Rectal smooth muscle tissue (tissue), 1 donor: ENCODE results near the gene PACSIN2.

Experiments used
- H3K27ac ChIP-seq: one replicate; pipeline ENCODE4 v1.7.0; 2013; ENCODE audit warnings: low read depth, low read length, inconsistent platforms
- H3K27me3 ChIP-seq: one replicate; pipeline ENCODE4 v1.7.0; 2013; ENCODE audit warnings: low read length; ENCODE audit not compliant: control insufficient read depth, insufficient read depth
- H3K36me3 ChIP-seq: one replicate; pipeline ENCODE4 v1.7.0; 2013; ENCODE audit warnings: low read length; ENCODE audit not compliant: control insufficient read depth, insufficient read depth
- H3K4me1 ChIP-seq: one replicate; pipeline ENCODE4 v1.7.0; 2013; ENCODE audit warnings: low read length; ENCODE audit not compliant: control insufficient read depth, insufficient read depth
- H3K4me3 ChIP-seq: one replicate; pipeline ENCODE4 v1.7.0; 2013; ENCODE audit warnings: low read length
- H3K9ac ChIP-seq: one replicate; pipeline ENCODE4 v1.7.0; 2013; ENCODE audit warnings: low read length

The PACSIN2 gene

DNA sequence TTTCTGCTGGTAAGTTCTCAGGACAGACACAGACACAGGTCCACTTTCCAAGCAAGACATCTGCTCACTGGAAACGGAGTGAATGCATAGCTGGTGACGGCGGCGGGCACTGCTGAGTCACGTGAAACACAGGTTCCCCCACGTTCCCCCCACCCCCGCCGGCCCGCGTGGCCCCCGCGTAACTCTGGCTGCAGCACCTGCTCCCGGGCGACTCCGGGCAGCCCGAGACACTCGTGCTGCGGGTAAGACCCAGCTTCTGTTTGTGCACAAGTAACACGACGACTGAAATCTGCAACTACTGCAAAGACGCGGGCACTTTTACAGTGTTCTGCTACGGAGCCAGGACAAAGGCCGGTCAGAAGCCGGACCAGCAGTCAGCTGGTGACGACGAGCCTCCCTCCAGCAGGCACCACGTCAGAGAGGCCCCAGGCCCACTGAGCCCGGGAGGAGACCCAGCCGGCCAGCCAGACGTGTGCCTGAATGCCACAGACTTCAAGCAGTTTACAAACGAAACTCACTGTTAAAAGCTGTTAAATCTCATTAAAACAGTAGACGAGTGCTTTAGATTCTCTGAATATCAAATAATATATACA lies 145.0 kb downstream of the PACSIN2 start:
- Histone ChIP-seq H3K4me1 (peaks cover 3% of the 10 kb centered on the region), H3K9ac (no peak overlapping the region), H3K4me3 (no peak overlapping the region), H3K36me3 (peaks cover 17% of the 10 kb centered on the region), H3K27ac (no peak overlapping the region), H3K27me3 (no peaks in the 10 kb centered on the region)

- H3K9ac ChIP-seq: no peak overlapping the region
- peaks cover 15% of the 10 kb centered on the region for H3K36me3 ChIP-seq
- H3K4me3 ChIP-seq: no peak overlapping the region
These were observed 145.5 kb downstream of the PACSIN2 start for GRCh38 chr22:42869463-42869862.

GRCh38 chr22:42868751-42869251 lies 146.1 kb downstream of the PACSIN2 start:
- H3K9ac ChIP-seq: no peak overlapping the region
- H3K4me1 ChIP-seq: peaks cover 3% of the 10 kb centered on the region
- peak overlapping the region; percentile 33 for H3K27ac ChIP-seq
- no peak overlapping the region for H3K4me3 ChIP-seq
- H3K36me3 ChIP-seq: peaks cover 12% of the 10 kb centered on the region
- no peaks in the 10 kb centered on the region for H3K27me3 ChIP-seq

More at GRCh38 chr22:42869463-42869862, 145.5 kb downstream of the PACSIN2 start:
- Histone ChIP-seq H3K27me3 (no peaks in the 10 kb centered on the region), H3K4me1 (peaks cover 3% of the 10 kb centered on the region), H3K27ac (no peak overlapping the region)

DNA sequence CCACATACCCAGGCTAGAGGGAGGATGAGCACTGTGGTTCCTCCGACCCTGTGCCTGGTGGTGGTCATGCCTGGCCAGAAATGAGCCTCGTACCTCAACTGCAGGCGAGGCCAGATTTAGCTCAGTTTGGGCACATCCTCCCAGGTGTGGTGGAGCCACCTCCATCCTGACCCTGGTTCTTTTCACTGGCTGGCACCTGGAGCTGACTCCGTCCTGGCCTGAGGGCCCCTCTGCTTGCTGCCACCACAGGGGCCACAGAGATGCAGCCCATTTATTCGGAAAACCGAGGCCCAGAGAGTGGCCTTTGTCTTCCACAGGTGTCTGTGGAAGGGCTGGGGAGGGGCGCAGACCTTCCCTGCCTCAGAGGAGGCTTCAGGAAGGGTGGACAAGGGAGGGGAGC lies 148.8 kb downstream of the PACSIN2 start:
- H3K27me3 ChIP-seq: no peaks in the 10 kb centered on the region
- peaks cover 3% of the 10 kb centered on the region for H3K36me3 ChIP-seq
- H3K4me3 ChIP-seq: no peak overlapping the region
- no peak overlapping the region for H3K27ac ChIP-seq
- no peak overlapping the region for H3K9ac ChIP-seq
- peaks cover 3% of the 10 kb centered on the region for H3K4me1 ChIP-seq

DNA sequence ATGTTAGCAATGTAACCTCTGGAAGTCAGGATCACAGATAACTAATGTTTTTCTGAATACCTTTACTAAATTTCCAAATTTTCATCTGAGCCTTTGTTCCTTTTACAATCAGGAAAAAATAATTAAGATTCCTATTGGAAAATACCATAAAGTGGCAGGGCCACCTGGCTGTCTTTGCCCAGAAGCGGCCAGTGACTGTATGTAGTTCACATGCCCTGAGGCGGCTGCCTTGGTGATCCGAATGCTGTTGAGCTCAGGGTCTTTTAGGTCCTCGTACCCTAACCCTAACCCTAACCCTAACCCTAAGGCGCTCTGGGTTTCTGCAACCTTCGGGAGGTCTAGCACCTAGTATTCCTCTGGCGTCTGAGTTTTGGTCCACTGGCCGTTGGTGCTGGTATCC lies 149.4 kb downstream of the PACSIN2 start:
- H3K27ac ChIP-seq: no peak overlapping the region
- H3K27me3 ChIP-seq: no peaks in the 10 kb centered on the region
- no peak overlapping the region for H3K4me3 ChIP-seq
- no peak overlapping the region for H3K9ac ChIP-seq
- peaks cover 3% of the 10 kb centered on the region for H3K4me1 ChIP-seq
- H3K36me3 ChIP-seq: no peaks in the 10 kb centered on the region

DNA sequence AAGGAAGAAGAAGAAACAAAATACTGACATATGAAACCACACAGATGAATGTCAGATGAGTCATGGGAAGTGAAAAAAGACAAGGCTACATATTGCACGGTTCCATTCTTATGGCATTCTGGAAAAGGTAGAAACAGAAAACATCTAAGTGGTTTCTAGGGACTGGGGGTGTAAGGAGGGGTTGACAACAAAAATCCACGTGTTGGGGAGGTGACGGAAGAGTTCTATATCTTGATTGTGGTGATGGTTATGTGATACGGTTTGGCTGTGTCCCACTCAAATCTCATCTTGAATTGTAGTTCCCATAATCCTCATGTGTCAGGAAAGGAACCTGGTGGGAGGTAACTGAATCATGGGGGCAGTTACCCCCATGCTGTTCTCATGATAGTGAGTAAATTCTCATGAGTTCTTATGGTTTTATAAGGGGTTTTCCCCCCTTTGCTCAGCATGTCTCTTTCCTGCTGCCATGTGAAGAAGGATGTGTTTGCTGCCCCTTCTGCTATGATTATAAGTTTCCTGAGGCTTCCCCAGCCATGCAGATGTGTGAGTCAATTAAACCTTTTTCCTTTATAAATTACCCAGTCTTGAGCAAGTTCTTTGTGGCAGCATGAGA lies 151.5 kb downstream of the PACSIN2 start:
- Histone ChIP-seq H3K4me1 (no peaks in the 10 kb centered on the region), H3K36me3 (no peaks in the 10 kb centered on the region), H3K27ac (no peak overlapping the region), H3K4me3 (no peak overlapping the region), H3K27me3 (no peaks in the 10 kb centered on the region), H3K9ac (no peak overlapping the region)

DNA sequence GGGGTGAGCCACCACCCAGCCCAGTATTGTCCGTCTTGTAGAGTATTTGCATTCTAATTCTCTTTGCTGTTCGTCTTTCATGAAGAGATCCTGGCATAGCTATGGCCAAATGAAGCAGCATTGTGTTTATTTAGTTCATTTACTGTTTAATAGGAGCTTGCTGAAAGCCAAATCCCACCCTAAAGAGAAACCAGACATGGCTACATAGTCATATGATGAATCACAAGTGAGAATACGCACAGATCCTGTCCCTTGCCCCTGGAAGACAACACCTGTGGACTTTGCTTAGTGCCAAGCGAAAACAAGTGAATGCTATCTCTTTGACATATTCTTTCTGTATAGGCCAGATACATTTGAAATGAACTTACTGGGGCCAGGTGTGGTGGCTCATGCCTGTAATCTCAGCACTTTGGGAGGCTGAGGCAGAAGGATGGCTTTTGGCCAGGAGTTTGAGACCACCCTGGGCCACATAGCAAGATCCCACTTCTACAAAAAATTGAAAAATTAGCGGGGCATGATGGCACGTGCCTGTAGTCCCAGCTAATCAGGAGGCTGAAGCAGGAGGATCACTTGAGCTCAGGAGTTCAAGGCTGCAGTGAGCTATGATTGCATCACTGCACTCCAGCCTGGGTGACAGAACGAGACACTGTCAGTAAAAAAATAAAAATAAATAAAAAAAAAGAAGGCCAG lies 152.8 kb downstream of the PACSIN2 start:
- no peak overlapping the region for H3K27ac ChIP-seq

GRCh38 chr22:42860968-42861367 lies 154.0 kb downstream of the PACSIN2 start:
- no peak overlapping the region for H3K27ac ChIP-seq
- no peaks in the 10 kb centered on the region for H3K36me3 ChIP-seq
- H3K4me1 ChIP-seq: peaks cover 2% of the 10 kb centered on the region
- no peak overlapping the region for H3K9ac ChIP-seq
- H3K4me3 ChIP-seq: no peak overlapping the region
- H3K27me3 ChIP-seq: no peaks in the 10 kb centered on the region

More for the DNA sequence above, 152.8 kb downstream of the PACSIN2 start:
- no peaks in the 10 kb centered on the region for H3K4me1 ChIP-seq
- H3K27me3 ChIP-seq: no peaks in the 10 kb centered on the region
- H3K4me3 ChIP-seq: no peak overlapping the region
- H3K36me3 ChIP-seq: no peaks in the 10 kb centered on the region
- no peak overlapping the region for H3K9ac ChIP-seq

DNA sequence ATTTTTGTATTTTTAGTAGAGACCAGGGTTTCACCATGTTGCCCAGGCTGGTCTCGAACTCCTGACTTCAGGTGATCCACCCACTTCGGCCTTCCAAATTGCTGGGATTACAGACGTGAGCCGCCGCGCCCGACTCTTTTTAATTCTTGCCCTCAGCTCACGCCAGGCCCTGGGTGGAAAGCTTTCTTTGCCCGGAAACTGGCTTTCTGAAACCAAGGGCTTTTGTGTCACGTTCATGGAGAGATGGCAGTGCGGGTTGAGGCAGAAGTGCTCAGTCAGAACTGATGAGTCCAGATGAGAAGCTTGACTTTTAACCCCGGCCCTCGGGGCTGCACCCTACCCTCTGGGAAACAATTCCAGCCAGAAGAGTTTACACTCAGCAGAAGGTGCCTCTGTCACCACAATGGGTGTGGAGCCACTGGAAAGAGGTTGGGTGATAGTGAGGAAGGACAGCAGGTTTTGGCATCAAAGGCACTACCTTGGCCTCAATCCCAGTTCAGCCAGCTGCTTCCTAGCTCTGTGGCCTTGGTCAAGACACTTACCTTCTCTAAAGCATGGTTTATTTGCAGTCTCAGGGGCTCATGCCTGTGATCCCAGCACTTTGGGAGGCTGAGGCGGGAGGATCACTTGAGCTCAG lies 157.0 kb downstream of the PACSIN2 start:
- Histone ChIP-seq H3K36me3 (no peaks in the 10 kb centered on the region), H3K27me3 (no peaks in the 10 kb centered on the region), H3K9ac (no peak overlapping the region), H3K4me3 (peak overlapping the region; percentile 60), H3K4me1 (peaks cover 2% of the 10 kb centered on the region), H3K27ac (no peak overlapping the region)

DNA sequence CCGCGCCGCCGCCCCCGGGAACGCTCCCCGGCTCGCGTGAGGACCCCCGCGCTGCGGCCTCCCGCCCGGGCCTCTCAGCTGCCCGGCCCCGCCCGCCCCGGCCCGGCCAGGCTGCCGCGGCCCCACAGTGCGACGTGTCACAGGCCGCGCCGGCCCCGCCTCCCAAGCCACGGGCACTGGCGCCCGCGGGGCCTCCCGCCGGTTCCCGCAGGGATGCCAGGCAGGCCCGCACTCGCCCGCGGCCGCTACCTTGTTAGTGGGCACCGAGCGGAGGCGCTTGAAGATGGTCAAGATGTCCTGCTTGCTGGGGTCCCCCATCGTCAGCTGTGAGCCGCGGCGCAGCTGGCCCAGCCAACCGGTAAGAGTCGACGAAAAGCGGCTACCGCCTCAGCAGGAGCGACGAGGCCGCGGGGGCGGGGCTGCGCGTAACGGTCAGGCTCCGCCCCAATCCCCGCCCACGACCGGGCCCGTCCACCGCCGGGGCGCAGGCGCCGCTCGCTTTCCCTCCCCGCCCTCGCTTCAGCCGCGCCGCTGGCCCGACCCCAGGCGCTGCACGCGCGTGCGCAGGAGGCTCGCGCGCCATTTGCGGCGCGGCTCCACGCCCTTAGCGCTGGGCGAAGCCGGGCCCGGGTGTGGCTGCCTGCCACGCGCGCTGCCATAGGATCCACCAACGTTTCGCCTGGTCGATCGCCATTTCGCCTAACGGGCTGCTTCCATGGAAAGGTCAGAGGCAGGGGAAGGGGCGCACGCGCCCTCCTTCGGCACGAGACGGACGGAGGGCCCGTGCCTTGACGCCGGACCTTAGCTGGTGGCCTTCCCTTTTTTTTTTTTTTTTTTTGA lies 157.9 kb downstream of the PACSIN2 start, which contains the start of gene ARFGAP3:
Gene ARFGAP3, minus strand, starts transcription at position 409 of the 840 bp plus-strand sequence. Its CDS starts 91 bp downstream, at position 318.
- peak within 1 kb of the TSS; percentile 87 for H3K9ac ChIP-seq
- peak within 1 kb of the TSS; percentile 95 for H3K27ac ChIP-seq
- H3K4me3 ChIP-seq: peak within 1 kb of the TSS; percentile 97
- H3K4me1 ChIP-seq: peaks cover 2% of the 10 kb centered on the region
- no peaks in the 10 kb centered on the region for H3K27me3 ChIP-seq
- H3K36me3 ChIP-seq: no peaks in the 10 kb centered on the region

DNA sequence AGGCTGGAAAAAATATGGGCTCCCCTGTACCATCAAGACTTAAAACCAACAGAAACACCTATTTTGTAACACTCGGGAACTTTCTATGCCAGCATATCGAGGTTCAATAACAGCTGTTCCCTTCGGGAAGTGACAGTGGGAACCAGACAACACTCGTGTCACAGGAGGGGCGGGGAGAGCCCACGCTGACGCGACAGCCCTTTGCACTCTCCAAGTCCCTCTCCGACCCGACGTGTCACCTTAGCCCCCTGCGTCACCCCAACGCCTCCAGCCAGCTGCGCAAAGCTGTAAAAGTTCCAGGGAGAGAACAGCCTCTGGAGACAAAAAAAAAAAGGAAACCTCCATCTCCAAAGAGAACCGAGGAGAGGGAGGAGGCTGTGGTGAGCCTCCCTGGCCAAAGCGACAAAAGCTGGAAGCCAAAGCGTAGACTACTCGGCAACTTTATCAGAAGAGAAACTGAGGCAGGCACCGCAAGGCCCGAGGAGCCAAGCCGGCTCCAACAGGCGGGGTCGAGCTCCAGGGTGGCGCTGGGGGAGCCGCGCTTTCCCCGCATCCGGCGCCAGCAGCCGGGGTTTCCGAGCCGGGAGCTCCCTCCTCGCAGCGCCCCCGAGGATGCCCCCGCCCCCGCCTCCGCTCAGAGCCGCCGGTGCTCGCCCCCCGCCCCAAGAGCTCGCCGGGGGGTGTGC lies 158.6 kb downstream of the PACSIN2 start:
- Histone ChIP-seq H3K27ac (peak overlapping the region; percentile 95), H3K36me3 (no peaks in the 10 kb centered on the region), H3K9ac (peak overlapping the region; percentile 87), H3K4me1 (peaks cover 2% of the 10 kb centered on the region), H3K27me3 (no peaks in the 10 kb centered on the region), H3K4me3 (peak overlapping the region; percentile 97)
